WTC11 (cell line): ENCODE results near the gene ANTKMT. TPM values are rescaled to one million over a fixed set of nuclear protein-coding genes. Genes with fewer than 3 reads are reported as not detected.

Source experiments
- ATAC-seq: fragments of 200-7000 bp; cut with Tn5 transposase; 2 replicates; pipeline ENCODE4 v1.10.0; 2021; ENCODE audit warnings: mild to moderate bottlenecking, moderate library complexity
- CTCF ChIA-PET: fragments of 300-600 bp; sonication (Branson Sonifier 250); formaldehyde crosslinking; loops from one replicate; lab custom pipeline; 2021; ENCODE audit warnings: antibody characterized with exemption; lab: Charles Lee
- POLR2A ChIA-PET: fragments of 350-600 bp; sonication (Branson Sonifier 250); formaldehyde crosslinking; loops from one replicate; lab custom pipeline; 2021; ENCODE audit warnings: antibody characterized with exemption; lab: Charles Lee
- DNase-seq: peaks from one replicate; pipeline ENCODE4 v3.0.0; 2021; ENCODE audit warnings: low spot score
- H3K27ac Mint-ChIP-seq: 2 replicates; pipeline ENCODE4 v1.8.0; 2021; ENCODE audit warnings: mixed read lengths
- H3K27me3 Mint-ChIP-seq: 2 replicates; pipeline ENCODE4 v1.8.0; 2021; ENCODE audit warnings: low read depth, mild to moderate bottlenecking, moderate library complexity, mixed read lengths
- H3K36me3 Mint-ChIP-seq: 2 replicates; pipeline ENCODE4 v1.8.0; 2021; ENCODE audit warnings: mixed read lengths
- H3K4me1 Mint-ChIP-seq: 2 replicates; pipeline ENCODE4 v1.8.0; 2022; ENCODE audit warnings: mixed read lengths
- H3K4me3 Mint-ChIP-seq: 2 replicates; pipeline ENCODE4 v1.8.0; 2021; ENCODE audit warnings: mild to moderate bottlenecking, moderate library complexity, mixed read lengths
- H3K9me3 Mint-ChIP-seq: 2 replicates; pipeline ENCODE4 v1.8.0; 2021; ENCODE audit warnings: mixed read lengths
- EMX1 ChIP-seq: fragments of 250-450 bp; sonication (Bioruptor Pico); IDR thresholded peaks from 2 replicates; pipeline ENCODE4 v1.8.0; 2021; ENCODE audit warnings: mild to moderate bottlenecking
- FOXP1 ChIP-seq: sonication (generic); formaldehyde crosslinking; IDR thresholded peaks from 2 replicates; pipeline ENCODE4 v1.8.0; 2022; ENCODE audit warnings: missing genetic modification reagents, mild to moderate bottlenecking, moderate library complexity, borderline replicate concordance
- IRF2 ChIP-seq: sonication (generic); formaldehyde crosslinking; IDR thresholded peaks from 2 replicates; pipeline ENCODE4 v1.8.0; 2022; ENCODE audit warnings: low read depth, missing genetic modification reagents, borderline replicate concordance
- MYBL2 ChIP-seq: sonication (generic); formaldehyde crosslinking; IDR thresholded peaks from 2 replicates; pipeline ENCODE4 v1.8.1; 2023; ENCODE audit warnings: mild to moderate bottlenecking, moderate library complexity, missing genetic modification reagents
- NFE2L1 ChIP-seq: sonication (generic); formaldehyde crosslinking; IDR thresholded peaks from 2 replicates; pipeline ENCODE4 v1.8.1; 2023; ENCODE audit warnings: missing genetic modification reagents
- NR3C1 ChIP-seq: sonication (generic); formaldehyde crosslinking; conservative IDR thresholded peaks from 2 replicates; pipeline ENCODE4 v1.8.1; 2023; ENCODE audit warnings: low read depth, mild to moderate bottlenecking, missing genetic modification reagents
- SOX15 ChIP-seq: fragments of 250-450 bp; sonication (Bioruptor Pico); IDR thresholded peaks from 2 replicates; pipeline ENCODE4 v1.9.0; 2021; ENCODE audit warnings: mild to moderate bottlenecking
- SP1 ChIP-seq: sonication (generic); formaldehyde crosslinking; conservative IDR thresholded peaks from 2 replicates; pipeline ENCODE4 v1.8.1; 2022; ENCODE audit warnings: missing genetic modification reagents
- TEAD1 ChIP-seq: sonication (generic); formaldehyde crosslinking; IDR thresholded peaks from 2 replicates; pipeline ENCODE4 v1.8.0; 2022; ENCODE audit warnings: mild to moderate bottlenecking, missing genetic modification reagents
- TEAD4 ChIP-seq: sonication (generic); formaldehyde crosslinking; IDR thresholded peaks from 2 replicates; pipeline ENCODE4 v1.8.0; 2022; ENCODE audit warnings: mild to moderate bottlenecking, missing genetic modification reagents
- ZBTB43 ChIP-seq: sonication (generic); formaldehyde crosslinking; IDR thresholded peaks from 2 replicates; pipeline ENCODE4 v1.8.1; 2023; ENCODE audit warnings: mild to moderate bottlenecking, missing genetic modification reagents
- ZNF121 ChIP-seq: sonication (generic); formaldehyde crosslinking; IDR thresholded peaks from 2 replicates; pipeline ENCODE4 v1.8.0; 2023; ENCODE audit warnings: missing genetic modification reagents
- ZNF232 ChIP-seq: sonication (generic); formaldehyde crosslinking; IDR thresholded peaks from 2 replicates; pipeline ENCODE4 v1.8.0; 2022; ENCODE audit warnings: mild to moderate bottlenecking, missing genetic modification reagents
- ZNF396 ChIP-seq: fragments of 250-450 bp; sonication (Bioruptor Pico); IDR thresholded peaks from 2 replicates; pipeline ENCODE4 v1.8.0; 2021; ENCODE audit warnings: mild to moderate bottlenecking, moderate library complexity, borderline replicate concordance
- ZNF671 ChIP-seq: fragments of 250-450 bp; sonication (Bioruptor Pico); IDR thresholded peaks from 2 replicates; pipeline ENCODE4 v1.8.0; 2021; ENCODE audit warnings: mild to moderate bottlenecking
- total RNA-seq: library from RNA; stranded (reverse); gene quantifications from 3 replicates; pipeline ENCODE4 v1.2.3, GENCODE V29; 2021
- TF ChIP-seq, protein P1 (sequence below): sonication (generic); formaldehyde crosslinking; IDR thresholded peaks from 2 replicates; pipeline ENCODE4 v1.8.1; 2022; ENCODE audit warnings: low read depth, missing genetic modification reagents, borderline replicate concordance
- TF ChIP-seq, protein P2 (sequence below): fragments of 250-450 bp; sonication (Bioruptor Pico); IDR thresholded peaks from 2 replicates; pipeline ENCODE4 v1.9.0; 2021; ENCODE audit warnings: moderate library complexity, mild to moderate bottlenecking, inconsistent platforms, borderline replicate concordance
- TF ChIP-seq, protein P3 (sequence below): sonication (generic); formaldehyde crosslinking; IDR thresholded peaks from 2 replicates; pipeline ENCODE4 v1.8.0; 2022; ENCODE audit warnings: mild to moderate bottlenecking, missing genetic modification reagents
- TF ChIP-seq, protein P4 (sequence below): sonication (generic); formaldehyde crosslinking; IDR thresholded peaks from 2 replicates; pipeline ENCODE4 v1.8.0; 2023; ENCODE audit warnings: mild to moderate bottlenecking, missing genetic modification reagents
- TF ChIP-seq, protein P5 (sequence below): sonication (generic); formaldehyde crosslinking; IDR thresholded peaks from 2 replicates; pipeline ENCODE4 v1.8.0; 2022; ENCODE audit warnings: mild to moderate bottlenecking, missing genetic modification reagents
- TF ChIP-seq, protein P6 (sequence below): sonication (generic); formaldehyde crosslinking; conservative IDR thresholded peaks from 2 replicates; pipeline ENCODE4 v1.8.1; 2022; ENCODE audit warnings: mild to moderate bottlenecking, missing genetic modification reagents
- TF ChIP-seq, protein P7 (sequence below): fragments of 250-450 bp; sonication (Bioruptor Pico); IDR thresholded peaks from 2 replicates; pipeline ENCODE4 v1.9.0; 2021; ENCODE audit warnings: mild to moderate bottlenecking

ANTKMT gene
- total RNA-seq, 1 experiment from 2014 or later, result 40.6 TPM

DNA sequence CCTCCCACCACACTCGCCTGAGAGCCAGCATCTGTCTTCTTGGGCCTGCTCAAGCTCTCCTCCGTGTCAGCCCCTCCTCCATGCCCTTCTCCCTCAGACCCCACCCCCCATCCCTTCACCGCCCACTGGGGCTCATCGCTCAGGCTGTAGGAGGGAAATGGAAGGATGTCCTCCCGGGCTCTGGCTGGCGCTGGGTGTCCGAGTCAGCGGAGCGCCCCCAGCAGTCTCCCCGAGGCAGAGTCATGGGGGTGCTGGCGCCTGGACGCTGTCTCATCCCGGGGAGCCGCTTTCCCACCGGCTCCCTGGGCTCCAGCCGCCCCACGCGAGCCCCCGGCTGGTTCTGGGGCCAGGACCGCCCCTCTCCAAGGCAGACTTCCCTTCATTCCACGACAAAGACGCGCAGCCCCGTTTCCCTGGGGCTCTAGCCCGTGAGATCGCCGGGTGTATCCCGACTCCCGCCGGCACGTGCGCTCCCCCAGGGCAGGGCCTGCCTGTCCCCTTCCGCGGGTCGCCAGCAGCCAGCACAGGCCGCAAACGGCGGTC lies 428 bp upstream of the ANTKMT start (continued):
- TF ChIP-seq, protein P1, sequence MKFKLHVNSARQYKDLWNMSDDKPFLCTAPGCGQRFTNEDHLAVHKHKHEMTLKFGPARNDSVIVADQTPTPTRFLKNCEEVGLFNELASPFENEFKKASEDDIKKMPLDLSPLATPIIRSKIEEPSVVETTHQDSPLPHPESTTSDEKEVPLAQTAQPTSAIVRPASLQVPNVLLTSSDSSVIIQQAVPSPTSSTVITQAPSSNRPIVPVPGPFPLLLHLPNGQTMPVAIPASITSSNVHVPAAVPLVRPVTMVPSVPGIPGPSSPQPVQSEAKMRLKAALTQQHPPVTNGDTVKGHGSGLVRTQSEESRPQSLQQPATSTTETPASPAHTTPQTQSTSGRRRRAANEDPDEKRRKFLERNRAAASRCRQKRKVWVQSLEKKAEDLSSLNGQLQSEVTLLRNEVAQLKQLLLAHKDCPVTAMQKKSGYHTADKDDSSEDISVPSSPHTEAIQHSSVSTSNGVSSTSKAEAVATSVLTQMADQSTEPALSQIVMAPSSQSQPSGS (CRISPR knock-in tag), result no peak
- TF ChIP-seq, protein P2, sequence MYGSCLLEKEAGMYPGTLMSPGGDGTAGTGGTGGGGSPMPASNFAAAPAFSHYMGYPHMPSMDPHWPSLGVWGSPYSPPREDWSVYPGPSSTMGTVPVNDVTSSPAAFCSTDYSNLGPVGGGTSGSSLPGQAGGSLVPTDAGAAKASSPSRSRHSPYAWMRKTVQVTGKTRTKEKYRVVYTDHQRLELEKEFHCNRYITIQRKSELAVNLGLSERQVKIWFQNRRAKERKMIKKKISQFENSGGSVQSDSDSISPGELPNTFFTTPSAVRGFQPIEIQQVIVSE (CRISPR knock-in tag), result no peak
- TF ChIP-seq TEAD4 (CRISPR knock-in tag) (0 out of 2 replicates have a peak, but pooled peaks have one; percentile 20), ZBTB43 (CRISPR knock-in tag) (peak; percentile 61; the same call in 1 of the 2 replicates), SP1 (CRISPR knock-in tag) (no peak), EMX1 (CRISPR knock-in tag) (no peak), ZNF121 (CRISPR knock-in tag) (peak; percentile 89)
- TF ChIP-seq, protein P3, sequence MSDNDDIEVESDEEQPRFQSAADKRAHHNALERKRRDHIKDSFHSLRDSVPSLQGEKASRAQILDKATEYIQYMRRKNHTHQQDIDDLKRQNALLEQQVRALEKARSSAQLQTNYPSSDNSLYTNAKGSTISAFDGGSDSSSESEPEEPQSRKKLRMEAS (CRISPR knock-in tag), result peak; percentile 73
- TF ChIP-seq, protein P4, sequence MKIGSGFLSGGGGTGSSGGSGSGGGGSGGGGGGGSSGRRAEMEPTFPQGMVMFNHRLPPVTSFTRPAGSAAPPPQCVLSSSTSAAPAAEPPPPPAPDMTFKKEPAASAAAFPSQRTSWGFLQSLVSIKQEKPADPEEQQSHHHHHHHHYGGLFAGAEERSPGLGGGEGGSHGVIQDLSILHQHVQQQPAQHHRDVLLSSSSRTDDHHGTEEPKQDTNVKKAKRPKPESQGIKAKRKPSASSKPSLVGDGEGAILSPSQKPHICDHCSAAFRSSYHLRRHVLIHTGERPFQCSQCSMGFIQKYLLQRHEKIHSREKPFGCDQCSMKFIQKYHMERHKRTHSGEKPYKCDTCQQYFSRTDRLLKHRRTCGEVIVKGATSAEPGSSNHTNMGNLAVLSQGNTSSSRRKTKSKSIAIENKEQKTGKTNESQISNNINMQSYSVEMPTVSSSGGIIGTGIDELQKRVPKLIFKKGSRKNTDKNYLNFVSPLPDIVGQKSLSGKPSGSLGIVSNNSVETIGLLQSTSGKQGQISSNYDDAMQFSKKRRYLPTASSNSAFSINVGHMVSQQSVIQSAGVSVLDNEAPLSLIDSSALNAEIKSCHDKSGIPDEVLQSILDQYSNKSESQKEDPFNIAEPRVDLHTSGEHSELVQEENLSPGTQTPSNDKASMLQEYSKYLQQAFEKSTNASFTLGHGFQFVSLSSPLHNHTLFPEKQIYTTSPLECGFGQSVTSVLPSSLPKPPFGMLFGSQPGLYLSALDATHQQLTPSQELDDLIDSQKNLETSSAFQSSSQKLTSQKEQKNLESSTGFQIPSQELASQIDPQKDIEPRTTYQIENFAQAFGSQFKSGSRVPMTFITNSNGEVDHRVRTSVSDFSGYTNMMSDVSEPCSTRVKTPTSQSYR (CRISPR knock-in tag), result 0 out of 2 replicates have a peak, but pooled peaks have one; percentile 28
- TF ChIP-seq, protein P5, sequence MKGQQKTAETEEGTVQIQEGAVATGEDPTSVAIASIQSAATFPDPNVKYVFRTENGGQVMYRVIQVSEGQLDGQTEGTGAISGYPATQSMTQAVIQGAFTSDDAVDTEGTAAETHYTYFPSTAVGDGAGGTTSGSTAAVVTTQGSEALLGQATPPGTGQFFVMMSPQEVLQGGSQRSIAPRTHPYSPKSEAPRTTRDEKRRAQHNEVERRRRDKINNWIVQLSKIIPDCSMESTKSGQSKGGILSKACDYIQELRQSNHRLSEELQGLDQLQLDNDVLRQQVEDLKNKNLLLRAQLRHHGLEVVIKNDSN (CRISPR knock-in tag), result 0 out of 2 replicates have a peak, but pooled peaks have one; percentile 18

DNA sequence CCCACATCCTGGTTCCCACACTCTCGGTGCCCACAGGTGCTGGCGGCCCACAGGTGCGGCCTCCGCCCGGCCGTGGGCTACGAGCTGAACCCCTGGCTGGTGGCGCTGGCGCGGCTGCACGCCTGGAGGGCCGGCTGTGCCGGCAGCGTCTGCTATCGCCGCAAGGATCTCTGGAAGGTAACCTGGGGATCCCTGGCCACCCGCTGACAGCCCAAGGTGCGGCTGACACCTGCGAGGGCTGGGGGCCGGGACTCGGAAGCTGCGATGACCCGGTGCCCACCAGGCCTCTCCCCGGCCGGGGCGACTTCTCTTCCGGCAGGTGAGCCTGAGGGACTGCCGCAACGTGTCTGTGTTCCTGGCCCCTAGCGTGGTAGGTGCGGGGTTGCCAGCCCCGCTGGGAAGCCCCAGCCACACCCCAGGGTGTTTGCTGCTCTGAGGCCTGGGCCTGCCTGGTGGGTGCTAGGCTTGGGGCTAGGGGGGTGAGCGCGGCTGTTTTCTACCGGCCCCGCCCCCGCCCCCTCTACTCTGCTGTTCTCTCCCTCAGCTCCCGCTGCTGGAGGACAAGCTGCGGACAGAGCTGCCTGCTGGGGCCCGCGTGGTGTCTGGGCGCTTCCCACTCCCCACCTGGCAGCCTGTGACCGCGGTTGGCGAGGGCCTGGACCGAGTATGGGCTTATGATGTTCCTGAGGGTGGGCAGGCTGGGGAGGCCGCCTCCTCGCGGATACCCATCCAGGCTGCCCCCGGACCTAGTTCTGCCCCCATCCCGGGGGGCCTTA lies 1.0 kb downstream of the ANTKMT start:
- Mint-ChIP-seq H3K4me1 (peaks cover 9% of the 10 kb centered on the region), H3K9me3 (no peaks in the 10 kb centered on the region), H3K4me3 (no peak overlapping the region), H3K27me3 (peaks cover 9% of the 10 kb centered on the region), H3K27ac (no peak overlapping the region), H3K36me3 (no peaks in the 10 kb centered on the region; the same call in 1 of the 2 replicates)
- ATAC-seq (no peak), DNase-seq (no peak)
- ChIA-PET CTCF (interaction anchor here (0.6 to 2.8 kb wide), 14 partner anchors 8 to 658 kb away, joined by 3 to 28 read pairs (median 10); partner anchors contain the start of genes CHTF18, CIAO3 and RPUSD1), POLR2A (interaction anchor here (0.6 to 2.9 kb wide), 5 partner anchors 8 to 85 kb away, joined by 3 to 10 read pairs (median 5); partner anchors contain the start of genes CIAO3 and WDR24)
- no peak for TF ChIP-seq NR3C1 (CRISPR knock-in tag)
- TF ChIP-seq, protein P6, sequence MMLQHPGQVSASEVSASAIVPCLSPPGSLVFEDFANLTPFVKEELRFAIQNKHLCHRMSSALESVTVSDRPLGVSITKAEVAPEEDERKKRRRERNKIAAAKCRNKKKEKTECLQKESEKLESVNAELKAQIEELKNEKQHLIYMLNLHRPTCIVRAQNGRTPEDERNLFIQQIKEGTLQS (CRISPR knock-in tag), result peak; percentile 24; the same call in 1 of the 2 replicates
- 0 out of 2 replicates have a peak, but pooled peaks have one; percentile 7 for TF ChIP-seq MYBL2 (CRISPR knock-in tag)
- TF ChIP-seq ZNF671 (CRISPR knock-in tag), result no peak
- no peak for TF ChIP-seq NFE2L1
- TF ChIP-seq SOX15 (CRISPR knock-in tag), result no peak
- TF ChIP-seq ZNF232 (CRISPR knock-in tag), result no peak
- no peak for TF ChIP-seq IRF2 (CRISPR knock-in tag)
- TF ChIP-seq TEAD1 (CRISPR knock-in tag), result no peak
- TF ChIP-seq ZNF396, result no peak
- TF ChIP-seq, protein P7, sequence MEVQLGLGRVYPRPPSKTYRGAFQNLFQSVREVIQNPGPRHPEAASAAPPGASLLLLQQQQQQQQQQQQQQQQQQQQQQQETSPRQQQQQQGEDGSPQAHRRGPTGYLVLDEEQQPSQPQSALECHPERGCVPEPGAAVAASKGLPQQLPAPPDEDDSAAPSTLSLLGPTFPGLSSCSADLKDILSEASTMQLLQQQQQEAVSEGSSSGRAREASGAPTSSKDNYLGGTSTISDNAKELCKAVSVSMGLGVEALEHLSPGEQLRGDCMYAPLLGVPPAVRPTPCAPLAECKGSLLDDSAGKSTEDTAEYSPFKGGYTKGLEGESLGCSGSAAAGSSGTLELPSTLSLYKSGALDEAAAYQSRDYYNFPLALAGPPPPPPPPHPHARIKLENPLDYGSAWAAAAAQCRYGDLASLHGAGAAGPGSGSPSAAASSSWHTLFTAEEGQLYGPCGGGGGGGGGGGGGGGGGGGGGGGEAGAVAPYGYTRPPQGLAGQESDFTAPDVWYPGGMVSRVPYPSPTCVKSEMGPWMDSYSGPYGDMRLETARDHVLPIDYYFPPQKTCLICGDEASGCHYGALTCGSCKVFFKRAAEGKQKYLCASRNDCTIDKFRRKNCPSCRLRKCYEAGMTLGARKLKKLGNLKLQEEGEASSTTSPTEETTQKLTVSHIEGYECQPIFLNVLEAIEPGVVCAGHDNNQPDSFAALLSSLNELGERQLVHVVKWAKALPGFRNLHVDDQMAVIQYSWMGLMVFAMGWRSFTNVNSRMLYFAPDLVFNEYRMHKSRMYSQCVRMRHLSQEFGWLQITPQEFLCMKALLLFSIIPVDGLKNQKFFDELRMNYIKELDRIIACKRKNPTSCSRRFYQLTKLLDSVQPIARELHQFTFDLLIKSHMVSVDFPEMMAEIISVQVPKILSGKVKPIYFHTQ (CRISPR knock-in tag), result no peak
- TF ChIP-seq FOXP1, result no peak
- TF ChIP-seq, protein P3 (CRISPR knock-in tag), result 0 out of 2 replicates have a peak, but pooled peaks have one; percentile 4
